SH-SY5Y (cell line): ENCODE results near the gene SLC26A9.

Experiments
- GATA2 ChIP-seq: IDR thresholded peaks from 2 replicates; pipeline ENCODE4 v1.6.1; 2011; ENCODE audit warnings: mild to moderate bottlenecking, low read depth, low read length
- GATA3 ChIP-seq: IDR thresholded peaks from 2 replicates; pipeline ENCODE4 v1.6.1; 2011; ENCODE audit warnings: low read depth, mild to moderate bottlenecking, low read length, moderate library complexity

Gene SLC26A9

GRCh38 chr1:205962821-205963221 is 19.6 kb upstream of the SLC26A9 start:
- no peak for TF ChIP-seq GATA2
- no peak for TF ChIP-seq GATA3

GRCh38 chr1:205961991-205962820 is 18.9 kb upstream of the SLC26A9 start:
- no peak for TF ChIP-seq GATA2
- no peak for TF ChIP-seq GATA3

- TF ChIP-seq GATA2 (no peak), GATA3 (no peak)
Measured at GRCh38 chr1:205961405-205961804, 18.1 kb upstream of the SLC26A9 start.

- TF ChIP-seq GATA2 (no peak), GATA3 (no peak)
Measured at GRCh38 chr1:205959789-205960188, 16.5 kb upstream of the SLC26A9 start.

GRCh38 chr1:205955499-205955898 is 12.2 kb upstream of the SLC26A9 start:
- no peak for TF ChIP-seq GATA2
- no peak for TF ChIP-seq GATA3

- TF ChIP-seq GATA3 (no peak), GATA2 (no peak)
Measured at GRCh38 chr1:205954819-205955404, 11.7 kb upstream of the SLC26A9 start.

GRCh38 chr1:205951746-205952145 is 8.5 kb upstream of the SLC26A9 start:
- TF ChIP-seq GATA3 (no peak), GATA2 (no peak)

GRCh38 chr1:205950826-205951549 is 7.7 kb upstream of the SLC26A9 start:
- TF ChIP-seq GATA2 (no peak), GATA3 (no peak)

GRCh38 chr1:205950280-205950679 is 7.0 kb upstream of the SLC26A9 start:
- TF ChIP-seq GATA3 (no peak), GATA2 (no peak)

- TF ChIP-seq GATA3 (no peak), GATA2 (no peak)
Measured at GRCh38 chr1:205949753-205950152, 6.5 kb upstream of the SLC26A9 start.

GRCh38 chr1:205948886-205949285 is 5.6 kb upstream of the SLC26A9 start:
- TF ChIP-seq GATA2, result peak; percentile 79
- no peak; the same call in 1 of the 2 replicates for TF ChIP-seq GATA3

GRCh38 chr1:205948039-205948438 is 4.8 kb upstream of the SLC26A9 start:
- TF ChIP-seq GATA2, result no peak
- no peak for TF ChIP-seq GATA3

- no peak for TF ChIP-seq GATA3
- TF ChIP-seq GATA2, result no peak
Measured at GRCh38 chr1:205947024-205947423, 3.8 kb upstream of the SLC26A9 start.

GRCh38 chr1:205945069-205945468 is 1.8 kb upstream of the SLC26A9 start:
- no peak for TF ChIP-seq GATA2
- TF ChIP-seq GATA3, result no peak
